GM12892 (cell line): ENCODE data around the gene BLOC1S5.

Source experiments
- DNase-seq: peaks from one replicate; pipeline ENCODE4 v3.0.0; 2011; ENCODE audit not compliant: insufficient read length
- FAIRE-seq: peaks from 2 replicates; lab custom pipeline; 2011; peaks lifted over from hg19 to GRCh38; lab: Jason Lieb, UNC
- POLR2A ChIP-seq: IDR thresholded peaks from 2 replicates; pipeline ENCODE4 v1.6.1; 2011; ENCODE audit warnings: low read depth, low read length, control low read depth
- POLR2AphosphoS5 ChIP-seq: IDR thresholded peaks from 2 replicates; pipeline ENCODE4 v1.6.1; 2011; ENCODE audit warnings: low read depth, low read length, control low read depth
- TAF1 ChIP-seq: IDR thresholded peaks from 2 replicates; pipeline ENCODE4 v1.6.1; 2011; ENCODE audit warnings: low read depth, mild to moderate bottlenecking, control low read depth, low read length, borderline replicate concordance

The BLOC1S5 gene

DNA sequence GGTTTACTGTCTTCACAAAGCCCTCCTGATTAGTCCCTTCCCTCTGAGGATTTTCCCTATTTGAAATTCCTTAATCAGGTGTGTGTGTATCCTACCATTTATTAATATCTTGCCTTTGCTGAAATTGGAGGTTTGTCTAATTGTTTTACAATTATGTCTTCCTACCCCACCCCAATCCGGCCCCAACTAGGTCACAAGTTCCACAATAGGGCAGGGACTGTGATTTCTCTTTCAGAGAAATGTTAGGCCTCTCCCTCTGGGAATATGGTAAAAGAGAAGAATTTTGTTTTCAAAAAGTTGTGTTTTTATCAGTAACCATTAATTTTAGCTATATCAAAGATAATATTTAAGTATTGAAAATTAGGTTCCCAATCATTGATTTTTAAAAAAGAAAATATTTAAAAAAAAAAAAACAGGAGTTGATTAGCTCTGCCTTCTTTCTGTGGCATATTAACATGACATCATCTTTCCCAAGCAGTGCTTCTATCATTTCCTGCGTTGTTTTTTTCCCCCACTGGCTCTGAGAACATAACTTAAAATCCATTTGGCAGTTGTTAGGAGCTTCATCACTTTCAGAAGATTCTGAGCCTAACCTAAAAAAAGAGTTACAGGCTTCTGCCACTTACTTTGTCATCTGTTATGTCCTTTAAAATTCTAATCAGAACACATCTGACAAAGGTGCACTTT, 36.1 kb downstream of the BLOC1S5 start:
- no peak for FAIRE-seq
- no peak for DNase-seq
- TF ChIP-seq POLR2A (no peak), TAF1 (no peak), POLR2AphosphoS5 (no peak)

DNA sequence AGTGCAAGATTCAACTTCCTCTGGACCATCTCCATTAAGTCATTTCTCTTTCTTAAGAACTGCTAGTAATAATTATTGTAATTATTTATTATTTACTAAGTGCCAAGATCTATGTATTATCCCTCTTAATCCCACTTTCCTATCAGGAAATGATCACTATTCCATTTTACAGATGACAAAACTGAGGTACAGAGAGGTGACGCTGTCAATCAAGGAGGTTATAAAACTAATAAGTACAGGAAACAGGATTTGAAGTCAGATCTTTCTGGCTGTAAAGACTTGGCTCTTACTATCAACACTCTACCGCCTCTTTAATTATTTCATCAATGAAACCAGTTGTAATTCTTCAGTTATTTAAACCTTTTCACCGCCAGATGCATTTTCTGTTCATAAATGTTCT, 37.4 kb downstream of the BLOC1S5 start:
- FAIRE-seq, result no peak
- TF ChIP-seq POLR2A (no peak), TAF1 (no peak), POLR2AphosphoS5 (no peak)
- DNase-seq, result no peak

- DNase-seq (no peak), FAIRE-seq (no peak)
- TF ChIP-seq POLR2A (no peak), POLR2AphosphoS5 (no peak), TAF1 (no peak)
Measured at GRCh38 chr6:8025191-8025590, 39.0 kb downstream of the BLOC1S5 start.

GRCh38 chr6:8023638-8024037, 40.6 kb downstream of the BLOC1S5 start:
- TF ChIP-seq TAF1 (no peak), POLR2AphosphoS5 (no peak), POLR2A (no peak)
- FAIRE-seq, result no peak
- DNase-seq, result no peak

- TF ChIP-seq POLR2AphosphoS5 (no peak), TAF1 (no peak), POLR2A (no peak)
- DNase-seq, result no peak
- no peak for FAIRE-seq
Measured at GRCh38 chr6:8020083-8020482, 44.1 kb downstream of the BLOC1S5 start.

GRCh38 chr6:8017705-8018104, 46.5 kb downstream of the BLOC1S5 start:
- FAIRE-seq, result no peak
- TF ChIP-seq POLR2AphosphoS5 (no peak), POLR2A (peak; percentile 43; the same call in 1 of the 2 replicates)
- DNase-seq, result no peak

GRCh38 chr6:8017276-8017701, 46.9 kb downstream of the BLOC1S5 start:
- FAIRE-seq (peak; percentile 91), DNase-seq (no peak)
- TF ChIP-seq POLR2AphosphoS5 (no peak), TAF1 (no peak)

DNA sequence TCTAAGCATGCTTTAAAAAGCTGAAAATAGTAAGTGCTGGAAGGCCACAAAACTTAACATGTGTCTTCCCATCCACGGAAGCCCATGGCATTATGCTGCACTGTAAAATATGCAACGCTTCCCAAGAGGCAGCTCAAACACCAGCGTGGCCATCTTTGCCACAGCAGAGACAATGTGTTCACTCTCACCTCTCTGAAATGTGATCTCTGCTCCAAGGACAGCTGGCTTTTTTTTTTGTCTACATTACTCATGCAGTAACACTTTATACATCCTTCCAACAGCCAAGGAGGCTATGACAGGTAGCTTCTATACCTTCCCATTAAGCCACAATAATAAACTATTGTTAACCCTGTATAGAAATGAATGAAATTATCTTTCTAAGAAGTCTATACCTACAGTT, 49.2 kb downstream of the BLOC1S5 start:
- DNase-seq (no peak), FAIRE-seq (peak; percentile 38)
- TF ChIP-seq TAF1 (no peak), POLR2AphosphoS5 (no peak)

- FAIRE-seq, result no peak
- DNase-seq, result no peak
- TF ChIP-seq POLR2AphosphoS5 (no peak), POLR2A (no peak), TAF1 (no peak)
Measured at GRCh38 chr6:8013763-8014162, 50.4 kb downstream of the BLOC1S5 start.

DNA sequence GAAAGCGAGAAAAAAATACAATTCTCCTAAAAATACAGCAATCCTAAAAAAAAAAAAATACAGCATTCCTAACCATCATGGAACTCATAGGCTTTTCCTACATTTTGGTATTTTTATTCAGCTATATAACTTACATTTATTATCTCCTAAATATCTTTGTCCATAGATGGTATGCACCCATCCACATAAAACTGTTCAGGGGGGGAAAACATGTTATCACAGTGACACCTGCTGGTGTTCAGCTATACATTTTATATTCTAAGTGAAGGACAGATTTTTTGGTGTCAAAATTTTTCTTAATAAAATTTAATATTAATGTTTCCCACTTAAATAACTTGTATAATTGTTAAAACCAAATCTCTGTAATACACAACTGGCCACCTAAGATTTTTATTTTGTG, 58.0 kb downstream of the BLOC1S5 start:
- DNase-seq (no peak), FAIRE-seq (no peak)
- no peak for TF ChIP-seq TAF1
- no peak for TF ChIP-seq POLR2AphosphoS5
- TF ChIP-seq POLR2A, result no peak

DNA sequence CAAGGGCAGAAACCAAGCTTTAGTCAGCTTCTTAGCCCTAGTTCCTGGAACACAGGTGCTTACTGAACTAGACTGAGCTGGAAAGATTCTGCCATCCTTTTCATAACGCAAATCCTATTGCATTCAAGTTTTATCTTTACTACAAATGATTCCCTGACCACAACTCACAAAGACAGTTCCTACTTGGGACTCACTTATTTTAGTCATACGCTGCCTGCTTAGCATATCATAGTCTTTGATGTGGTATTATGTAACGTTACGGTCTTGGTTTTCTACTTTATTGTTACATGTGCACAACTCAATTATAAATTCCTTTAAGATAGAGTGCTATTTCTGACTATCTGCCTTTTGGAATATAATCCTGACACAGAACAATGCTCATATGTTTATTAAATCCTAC, 59.1 kb downstream of the BLOC1S5 start:
- DNase-seq (no peak), FAIRE-seq (no peak)
- TF ChIP-seq POLR2AphosphoS5, result no peak
- TF ChIP-seq TAF1, result no peak

- no peak for DNase-seq
- no peak for TF ChIP-seq TAF1
- TF ChIP-seq POLR2AphosphoS5, result no peak
- no peak for TF ChIP-seq POLR2A
- FAIRE-seq, result no peak
Measured at GRCh38 chr6:8000636-8001035, 63.6 kb downstream of the BLOC1S5 start.
